ENCODE data around the gene PLEKHF1.

The PLEKHF1 gene

DNA sequence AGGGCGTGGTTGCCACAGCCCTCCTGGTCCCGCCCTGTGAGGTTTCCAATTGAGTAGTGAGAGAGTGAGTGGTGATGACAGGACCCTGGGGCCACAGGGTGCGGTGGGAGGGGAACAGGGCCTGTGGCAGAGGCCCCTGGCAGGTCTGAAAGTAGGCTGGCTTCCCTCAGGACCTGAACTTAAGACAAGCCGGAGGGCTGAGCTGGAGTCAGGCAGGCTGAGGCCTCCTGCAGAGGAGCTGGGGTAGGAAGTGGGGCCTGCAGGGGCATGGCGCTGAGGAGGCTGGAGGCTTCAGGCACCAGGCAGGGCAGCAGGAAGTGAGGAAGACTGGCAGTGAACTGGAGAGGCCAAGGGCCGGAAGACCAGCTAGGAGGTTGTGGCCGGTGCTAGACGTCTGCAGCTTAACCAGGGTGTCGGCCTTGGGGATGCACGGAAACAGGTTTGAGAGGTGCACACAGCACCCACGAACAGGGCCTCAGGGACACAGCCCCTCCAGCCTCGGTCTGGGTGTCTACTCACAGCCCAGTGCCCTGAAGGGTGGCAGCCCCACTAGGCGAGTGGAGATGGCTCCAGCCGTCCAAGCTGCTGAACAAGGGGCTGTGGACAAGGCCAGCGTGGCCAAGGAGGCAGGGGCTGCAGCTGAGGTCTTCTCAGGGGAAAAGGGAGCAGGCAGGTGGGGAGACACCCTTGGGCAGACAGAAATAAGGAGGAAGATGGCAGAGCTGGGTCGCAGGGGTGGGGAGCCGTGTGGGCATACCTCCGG is 41.4 kb upstream of the PLEKHF1 start:
- no peak for TF ChIP-seq POLR2AphosphoS5 (IDR thresholded peaks at IDR 0.05; ENCODE audit: low read depth, low read length)
- TF ChIP-seq SIN3A (IDR thresholded peaks at IDR 0.05; ENCODE audit: borderline replicate concordance, insufficient read depth, low read length): no peak
- no peak for TF ChIP-seq TAF1 (IDR thresholded peaks at IDR 0.05; ENCODE audit: borderline replicate concordance, insufficient read depth, low read length)
- TF ChIP-seq REST (IDR thresholded peaks at IDR 0.05; ENCODE audit: insufficient read depth in 1 of 2, low read depth in 2 of 2, low read length in 2 of 2): no peak
- TF ChIP-seq FOXP2 (optimal IDR thresholded peaks at IDR 0.05; ENCODE audit: borderline replicate concordance, extremely low read depth, extremely low read length, insufficient read depth): no peak

DNA sequence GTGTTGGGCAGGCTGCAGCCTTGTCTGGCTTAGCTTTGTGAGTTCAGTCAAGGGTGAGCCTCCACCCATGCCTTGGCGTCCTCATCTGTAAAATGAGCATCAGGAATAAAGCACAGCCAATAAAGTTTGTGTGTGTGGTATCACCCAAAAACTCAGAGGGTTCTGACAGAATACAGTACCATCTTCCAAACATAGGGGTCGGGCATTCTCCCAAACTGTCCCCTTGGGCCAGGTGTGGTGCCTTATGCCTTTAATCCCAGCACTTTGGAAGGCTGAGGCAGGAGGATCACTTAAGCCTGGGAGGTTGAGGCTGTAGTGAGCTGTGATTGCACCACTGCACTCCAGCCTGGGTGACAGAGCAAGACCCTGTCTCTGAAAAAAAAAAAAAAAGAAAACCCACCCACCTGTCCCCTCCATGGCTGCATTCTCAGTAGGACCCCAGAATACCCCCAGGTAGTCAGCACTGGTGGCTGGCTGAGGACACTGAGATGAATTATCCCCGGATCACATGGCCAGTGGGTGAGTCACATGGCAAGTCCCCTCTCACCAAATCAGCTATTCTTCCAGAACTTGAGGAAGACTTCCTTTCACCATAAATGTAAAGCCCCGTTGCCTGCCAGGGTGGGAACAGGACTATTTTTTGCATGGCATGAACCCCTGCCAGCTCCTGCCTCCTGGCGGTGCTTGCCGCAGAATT is 40.6 kb upstream of the PLEKHF1 start:
- TF ChIP-seq FOXP2 (optimal IDR thresholded peaks at IDR 0.05; ENCODE audit: borderline replicate concordance, extremely low read depth, extremely low read length, insufficient read depth) (no peak), SIN3A (IDR thresholded peaks at IDR 0.05; ENCODE audit: borderline replicate concordance, insufficient read depth, low read length) (no peak), TAF1 (IDR thresholded peaks at IDR 0.05; ENCODE audit: borderline replicate concordance, insufficient read depth, low read length) (no peak), POLR2AphosphoS5 (IDR thresholded peaks at IDR 0.05; ENCODE audit: low read depth, low read length) (no peak), REST (IDR thresholded peaks at IDR 0.05; ENCODE audit: insufficient read depth in 1 of 2, low read depth in 2 of 2, low read length in 2 of 2) (no peak)

DNA sequence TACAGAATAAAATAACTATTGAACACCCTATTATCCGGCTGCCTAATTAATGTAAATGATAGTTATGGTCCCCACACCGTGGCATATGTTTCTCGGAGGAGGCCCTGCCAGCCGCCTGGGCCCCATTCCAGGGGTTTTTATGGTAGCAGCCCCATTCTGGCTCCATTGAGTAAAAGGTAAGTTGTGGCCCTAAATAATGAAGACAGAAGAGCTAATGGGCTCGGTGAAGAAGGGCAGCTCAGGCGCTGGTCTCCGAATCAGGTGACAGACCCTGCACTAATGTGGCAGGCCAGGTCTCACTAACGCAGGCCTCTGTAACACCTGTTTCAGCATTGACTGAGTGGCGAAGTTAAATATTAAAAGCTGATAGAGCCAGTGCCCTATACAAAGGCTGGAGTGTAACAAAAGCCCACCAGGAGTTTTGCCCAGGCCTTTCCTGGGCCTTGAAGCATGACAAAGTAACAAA is 40.0 kb upstream of the PLEKHF1 start:
- TF ChIP-seq SIN3A (IDR thresholded peaks at IDR 0.05; ENCODE audit: borderline replicate concordance, insufficient read depth, low read length): no peak
- TF ChIP-seq REST (IDR thresholded peaks at IDR 0.05; ENCODE audit: insufficient read depth in 1 of 2, low read depth in 2 of 2, low read length in 2 of 2): no peak
- TF ChIP-seq POLR2AphosphoS5 (IDR thresholded peaks at IDR 0.05; ENCODE audit: low read depth, low read length): no peak
- TF ChIP-seq TAF1 (IDR thresholded peaks at IDR 0.05; ENCODE audit: borderline replicate concordance, insufficient read depth, low read length): no peak
- no peak for TF ChIP-seq FOXP2 (optimal IDR thresholded peaks at IDR 0.05; ENCODE audit: borderline replicate concordance, extremely low read depth, extremely low read length, insufficient read depth)

- TF ChIP-seq REST (IDR thresholded peaks at IDR 0.05; ENCODE audit: insufficient read depth in 1 of 2, low read depth in 2 of 2, low read length in 2 of 2) (no peak), FOXP2 (optimal IDR thresholded peaks at IDR 0.05; ENCODE audit: borderline replicate concordance, extremely low read depth, extremely low read length, insufficient read depth) (no peak), TAF1 (IDR thresholded peaks at IDR 0.05; ENCODE audit: borderline replicate concordance, insufficient read depth, low read length) (no peak), POLR2AphosphoS5 (IDR thresholded peaks at IDR 0.05; ENCODE audit: low read depth, low read length) (no peak), SIN3A (IDR thresholded peaks at IDR 0.05; ENCODE audit: borderline replicate concordance, insufficient read depth, low read length) (no peak)
Observed at GRCh38 chr19:29626386-29626785, 38.9 kb upstream of the PLEKHF1 start.
